ENCODE data around the gene CCER1. TPM values are rescaled to one million over a fixed set of nuclear protein-coding genes. Genes with fewer than 3 reads are reported as not detected.

CCER1 gene
- total RNA-seq, 4 donors from 2014 or later = not detected

GRCh38 chr12:90969346-90969745 lies 14.4 kb upstream of the CCER1 start:
- H3K27ac ChIP-seq = no peak overlapping the region
- DNase-seq (ENCODE audit: low spot score in 2 of 2) = no peak
- TF ChIP-seq EP300 (IDR thresholded peaks at IDR 0.05) (no peak), CTCF (IDR thresholded peaks at IDR 0.05) (no peak), POLR2A (IDR thresholded peaks at IDR 0.05) (no peak), POLR2AphosphoS5 (IDR thresholded peaks at IDR 0.05) (no peak)
- no peaks in the 10 kb centered on the region for H3K36me3 ChIP-seq
- no peak overlapping the region for H3K4me3 ChIP-seq
- H3K4me1 ChIP-seq = no peaks in the 10 kb centered on the region
- WGBS = 0% methylated on average over 1 of the region's 1 CpG
- no peaks in the 10 kb centered on the region for H3K27me3 ChIP-seq
- H3K9me3 ChIP-seq = no peaks in the 10 kb centered on the region

GRCh38 chr12:90965204-90965603 lies 10.2 kb upstream of the CCER1 start:
- no peaks in the 10 kb centered on the region for H3K36me3 ChIP-seq
- H3K4me1 ChIP-seq = no peaks in the 10 kb centered on the region
- H3K27ac ChIP-seq = no peak overlapping the region
- H3K4me3 ChIP-seq = no peak overlapping the region
- WGBS = 89% methylated on average over 2 of the region's 2 CpGs
- TF ChIP-seq POLR2AphosphoS5 (IDR thresholded peaks at IDR 0.05) = no peak
- TF ChIP-seq CTCF (IDR thresholded peaks at IDR 0.05) = no peak
- TF ChIP-seq POLR2A (IDR thresholded peaks at IDR 0.05) = no peak
- no peak for TF ChIP-seq EP300 (IDR thresholded peaks at IDR 0.05)
- no peaks in the 10 kb centered on the region for H3K9me3 ChIP-seq
- DNase-seq (ENCODE audit: low spot score in 2 of 2) = no peak
- H3K27me3 ChIP-seq = no peaks in the 10 kb centered on the region

GRCh38 chr12:90964616-90965015 lies 9.6 kb upstream of the CCER1 start:
- no peak for DNase-seq (ENCODE audit: low spot score in 2 of 2)

GRCh38 chr12:90963946-90964345 lies 9.0 kb upstream of the CCER1 start:
- no peak for DNase-seq (ENCODE audit: low spot score in 2 of 2)
- Histone ChIP-seq H3K27me3 (no peaks in the 10 kb centered on the region), H3K4me1 (no peaks in the 10 kb centered on the region), H3K9me3 (no peaks in the 10 kb centered on the region), H3K36me3 (no peaks in the 10 kb centered on the region), H3K27ac (no peak overlapping the region), H3K4me3 (no peak overlapping the region)
- TF ChIP-seq EP300 (IDR thresholded peaks at IDR 0.05) (no peak), CTCF (IDR thresholded peaks at IDR 0.05) (no peak), POLR2A (IDR thresholded peaks at IDR 0.05) (no peak)
- 76% methylated on average over 6 of the region's 6 CpGs for WGBS

More at GRCh38 chr12:90964616-90965015, 9.6 kb upstream of the CCER1 start:
- TF ChIP-seq EP300 (IDR thresholded peaks at IDR 0.05) = no peak
- no peak for TF ChIP-seq CTCF (IDR thresholded peaks at IDR 0.05)
- TF ChIP-seq POLR2AphosphoS5 (IDR thresholded peaks at IDR 0.05) = no peak
- no peak for TF ChIP-seq POLR2A (IDR thresholded peaks at IDR 0.05)
- Histone ChIP-seq H3K27me3 (no peaks in the 10 kb centered on the region), H3K4me1 (no peaks in the 10 kb centered on the region), H3K4me3 (no peak overlapping the region), H3K27ac (no peak overlapping the region), H3K9me3 (no peaks in the 10 kb centered on the region), H3K36me3 (no peaks in the 10 kb centered on the region)
- 68% methylated on average over 2 of the region's 2 CpGs for WGBS

- TF ChIP-seq POLR2A (IDR thresholded peaks at IDR 0.05) = no peak
- TF ChIP-seq CTCF (IDR thresholded peaks at IDR 0.05) = no peak
- TF ChIP-seq POLR2AphosphoS5 (IDR thresholded peaks at IDR 0.05) = no peak
- TF ChIP-seq EP300 (IDR thresholded peaks at IDR 0.05) = no peak
- Histone ChIP-seq H3K36me3 (no peaks in the 10 kb centered on the region), H3K4me1 (no peaks in the 10 kb centered on the region), H3K4me3 (no peak overlapping the region), H3K9me3 (no peaks in the 10 kb centered on the region), H3K27ac (no peak overlapping the region), H3K27me3 (no peaks in the 10 kb centered on the region)
- 91% methylated on average over 4 of the region's 4 CpGs for WGBS
- DNase-seq (ENCODE audit: low spot score in 2 of 2) = no peak
These were observed 6.2 kb upstream of the CCER1 start for GRCh38 chr12:90961154-90961553.
